ENCODE results near the gene IGSF9.

IGSF9 gene

GRCh38 chr1:159972443-159973205 is 27.2 kb upstream of the IGSF9 start:
- DNase-seq (ENCODE audit: low spot score) = no peak

- DNase-seq (ENCODE audit: low spot score) = no peak
Measured at GRCh38 chr1:159970932-159971342, 25.5 kb upstream of the IGSF9 start.

GRCh38 chr1:159968901-159969300 is 23.5 kb upstream of the IGSF9 start:
- no peak for DNase-seq (ENCODE audit: low spot score)

- no peak for DNase-seq (ENCODE audit: low spot score)
Measured at GRCh38 chr1:159965263-159965662, 19.9 kb upstream of the IGSF9 start.

GRCh38 chr1:159964144-159964543 is 18.7 kb upstream of the IGSF9 start:
- DNase-seq (ENCODE audit: low spot score) = no peak

- no peak for DNase-seq (ENCODE audit: low spot score)
Measured at GRCh38 chr1:159962176-159962575, 16.8 kb upstream of the IGSF9 start.

GRCh38 chr1:159961636-159962035 is 16.2 kb upstream of the IGSF9 start:
- DNase-seq (ENCODE audit: low spot score) = no peak

- no peak for DNase-seq (ENCODE audit: low spot score)
Measured at GRCh38 chr1:159960721-159961381, 15.4 kb upstream of the IGSF9 start.

GRCh38 chr1:159959451-159959850 is 14.0 kb upstream of the IGSF9 start:
- no peak for DNase-seq (ENCODE audit: low spot score)

GRCh38 chr1:159958719-159959380 is 13.4 kb upstream of the IGSF9 start:
- DNase-seq (ENCODE audit: low spot score) = no peak

- DNase-seq (ENCODE audit: low spot score) = no peak
Measured at GRCh38 chr1:159957824-159958268, 12.4 kb upstream of the IGSF9 start.

- DNase-seq (ENCODE audit: low spot score) = no peak
Measured at GRCh38 chr1:159955456-159955855, 10.0 kb upstream of the IGSF9 start.

- DNase-seq (ENCODE audit: low spot score) = no peak
Measured at GRCh38 chr1:159953536-159954515, 8.4 kb upstream of the IGSF9 start, which contains the start of gene SLAMF9. SLAMF9 (minus strand) TSS chr1:159954237; CDS start chr1:159954137, 100 bp downstream.

- no peak for DNase-seq (ENCODE audit: low spot score)
Measured at GRCh38 chr1:159952932-159953331, 7.5 kb upstream of the IGSF9 start.

GRCh38 chr1:159951551-159951950 is 6.1 kb upstream of the IGSF9 start:
- no peak for DNase-seq (ENCODE audit: low spot score)

GRCh38 chr1:159951016-159951415 is 5.6 kb upstream of the IGSF9 start:
- DNase-seq (ENCODE audit: low spot score) = no peak

GRCh38 chr1:159949981-159950381 is 4.6 kb upstream of the IGSF9 start:
- no peak for DNase-seq (ENCODE audit: low spot score)

GRCh38 chr1:159949123-159949522 is 3.7 kb upstream of the IGSF9 start:
- no peak for DNase-seq (ENCODE audit: low spot score)

GRCh38 chr1:159947942-159948341 is 2.5 kb upstream of the IGSF9 start:
- DNase-seq (ENCODE audit: low spot score) = no peak

- DNase-seq (ENCODE audit: low spot score) = no peak
Measured at GRCh38 chr1:159946242-159947187, 1.1 kb upstream of the IGSF9 start.

Data from kidney capillary endothelial cell (primary cell).